OCI-LY1 (cell line): Measurements from ENCODE around the gene NELFCD.

Experiments
- CTCF ChIP-seq: fragments of 200-600 bp; sonication (generic), shearing (Covaris generic); IDR thresholded peaks from 2 replicates; pipeline ENCODE4 v1.5.1; 2017; ENCODE audit warnings: mild to moderate bottlenecking, antibody characterized with exemption, low read length, moderate library complexity, mixed read lengths
- EZH2 ChIP-seq: fragments of 200-600 bp; sonication (generic), shearing (Covaris generic); IDR thresholded peaks from 2 replicates; pipeline ENCODE4 v1.8.0; 2017; ENCODE audit warnings: borderline replicate concordance, mixed run types, mild to moderate bottlenecking, antibody characterized with exemption, low read length, moderate library complexity, mixed read lengths

- TF ChIP-seq EZH2 (no peak), CTCF (no peak)
Observed at GRCh38 chr20:58980711-58981627, at the start of gene NELFCD.
